Esophagus muscularis mucosa (tissue), 3 donors: Measurements from ENCODE around the gene SLC35A3.

Source experiments
- CTCF ChIP-seq, 3 experiments: fragments of 200-600 bp in 2 of 3; fragments of 450-650 bp in 1 of 3; sonication (generic) in 2 of 3; IDR thresholded peaks; one replicate each; pipeline ENCODE4 v1.5.1; 2017 to 2019; ENCODE audit warnings: antibody characterized with exemption in 3 of 3, mild to moderate bottlenecking in 2 of 3, moderate library complexity in 1 of 3
- POLR2A ChIP-seq: fragments of 450-650 bp; IDR thresholded peaks from one replicate; pipeline ENCODE4 v1.6.1; 2017; ENCODE audit warnings: antibody characterized with exemption, moderate library complexity, mild to moderate bottlenecking, low read depth

GRCh38 chr1:99968214-99968613 is 1.6 kb upstream of the SLC35A3 start:
- TF ChIP-seq POLR2A (no peak), CTCF (IDR thresholded peaks at IDR 0.05) (no peak)
